Right atrium auricular region (tissue), 2 donors: ENCODE data around the gene CLPX. TPM values are rescaled to one million over a fixed set of nuclear protein-coding genes. Genes with fewer than 3 reads are reported as not detected.

Experiments used
- DNase-seq: peaks from one replicate; pipeline ENCODE4 v3.0.0-alpha.2; 2019; ENCODE audit warnings: low spot score
- H3K27ac ChIP-seq, 2 donors: fragments of 200-600 bp; sonication (generic); 1 replicate in 1 of 2; 2 replicates in 1 of 2; pipeline ENCODE4 v1.5.1; 2016 to 2019
- H3K27me3 ChIP-seq, 2 donors: fragments of 200-600 bp; sonication (generic); one replicate each; pipeline versions ENCODE4 v1.5.1 to v1.6.0; 2017 to 2019
- H3K36me3 ChIP-seq: fragments of 200-600 bp; sonication (generic); one replicate; pipeline ENCODE4 v1.5.1; 2016
- H3K4me1 ChIP-seq, 2 donors: fragments of 200-600 bp; sonication (generic); one replicate each; pipeline versions ENCODE4 v1.5.1 to v1.6.0; 2017 to 2019
- H3K4me3 ChIP-seq, 2 donors: fragments of 200-600 bp; sonication (generic); 1 replicate in 1 of 2; 2 replicates in 1 of 2; pipeline ENCODE4 v1.5.1; 2017 to 2019; ENCODE audit warnings: mild to moderate bottlenecking in 1 of 2, moderate library complexity in 1 of 2
- H3K9me3 ChIP-seq, 2 donors: fragments of 200-600 bp; sonication (generic); one replicate each; pipeline ENCODE4 v1.5.1; 2019
- CTCF ChIP-seq, 2 donors: fragments of 200-600 bp; sonication (generic); IDR thresholded peaks; one replicate each; pipeline ENCODE4 v1.5.1; 2019; ENCODE audit warnings: antibody characterized with exemption in 2 of 2
- total RNA-seq, 2 donors: library from RNA; depleted of rRNA; stranded (reverse); fragments of >200 nt; gene quantifications; one replicate each; pipeline ENCODE4 v1.1.0, GENCODE V29; 2016

Gene CLPX
- total RNA-seq, 2 donors from 2014 or later: 28.8 to 39.5 TPM

- DNase-seq: no peak
Observed at GRCh38 chr15:65204931-65205660, 20.0 kb upstream of the CLPX start.

GRCh38 chr15:65204236-65204930 lies 19.2 kb upstream of the CLPX start:
- H3K27me3 ChIP-seq: no peaks in the 10 kb centered on the region
- H3K9me3 ChIP-seq: no peaks in the 10 kb centered on the region
- no peaks in the 10 kb centered on the region for H3K36me3 ChIP-seq
- no peak overlapping the region for H3K27ac ChIP-seq
- H3K4me1 ChIP-seq: no peaks in the 10 kb centered on the region
- no peak for DNase-seq
- H3K4me3 ChIP-seq: no peak overlapping the region
- no peak for TF ChIP-seq CTCF (IDR thresholded peaks at IDR 0.05)

More at GRCh38 chr15:65204931-65205660, 20.0 kb upstream of the CLPX start:
- H3K4me3 ChIP-seq: no peak overlapping the region
- H3K9me3 ChIP-seq: no peaks in the 10 kb centered on the region
- H3K27me3 ChIP-seq: no peaks in the 10 kb centered on the region
- H3K36me3 ChIP-seq: no peaks in the 10 kb centered on the region
- TF ChIP-seq CTCF (IDR thresholded peaks at IDR 0.05): no peak
- no peaks in the 10 kb centered on the region for H3K4me1 ChIP-seq
- no peak overlapping the region for H3K27ac ChIP-seq

GRCh38 chr15:65201918-65202317 lies 16.8 kb upstream of the CLPX start:
- no peaks in the 10 kb centered on the region for H3K4me1 ChIP-seq
- H3K27ac ChIP-seq: no peak overlapping the region
- no peaks in the 10 kb centered on the region for H3K36me3 ChIP-seq
- no peaks in the 10 kb centered on the region for H3K27me3 ChIP-seq
- no peak for DNase-seq
- no peak overlapping the region for H3K4me3 ChIP-seq
- no peaks in the 10 kb centered on the region for H3K9me3 ChIP-seq
- no peak for TF ChIP-seq CTCF (IDR thresholded peaks at IDR 0.05)

DNA sequence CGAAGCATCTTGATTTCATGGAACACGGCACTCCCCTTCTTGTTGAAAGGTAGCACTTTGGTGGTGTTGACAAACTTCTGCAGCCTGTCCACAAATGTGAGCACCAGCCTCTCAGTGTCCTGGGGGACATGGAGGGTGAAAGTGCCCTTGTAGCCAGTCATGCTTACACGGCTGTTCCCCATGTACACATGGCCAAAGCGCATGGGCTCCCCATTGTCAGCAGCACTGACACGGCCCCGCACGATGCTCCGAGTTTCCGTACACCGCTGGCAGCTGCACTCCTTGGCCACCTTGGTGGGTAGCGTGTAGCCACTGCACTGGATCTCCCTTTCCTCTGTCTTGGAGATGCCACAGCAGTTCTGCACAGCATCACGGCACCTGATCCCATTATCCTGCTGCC lies 13.4 kb upstream of the CLPX start:
- Histone ChIP-seq H3K4me1 (no peaks in the 10 kb centered on the region), H3K4me3 (no peak overlapping the region), H3K36me3 (no peaks in the 10 kb centered on the region), H3K27me3 (no peaks in the 10 kb centered on the region), H3K27ac (no peak overlapping the region), H3K9me3 (no peaks in the 10 kb centered on the region)
- no peak for DNase-seq
- TF ChIP-seq CTCF (IDR thresholded peaks at IDR 0.05): no peak

DNA sequence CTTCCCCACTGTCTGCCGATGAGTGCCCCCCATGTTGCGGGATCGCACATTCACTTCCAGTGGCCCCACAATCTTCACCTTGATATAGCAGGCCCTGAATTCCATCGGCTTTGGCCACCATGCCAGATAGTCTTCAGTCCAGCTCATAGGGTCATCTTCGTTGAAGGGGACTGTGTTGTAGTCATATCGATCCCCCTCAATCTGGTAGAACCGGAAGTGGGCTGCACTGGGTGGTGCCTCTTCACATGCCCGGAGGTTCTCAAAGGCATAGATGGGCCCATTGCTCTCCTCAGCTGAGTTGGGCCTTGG lies 12.1 kb upstream of the CLPX start:
- DNase-seq: no peak
- Histone ChIP-seq H3K27ac (no peak overlapping the region), H3K36me3 (no peaks in the 10 kb centered on the region), H3K9me3 (no peaks in the 10 kb centered on the region), H3K4me1 (no peaks in the 10 kb centered on the region), H3K27me3 (no peaks in the 10 kb centered on the region), H3K4me3 (no peak overlapping the region)
- TF ChIP-seq CTCF (IDR thresholded peaks at IDR 0.05): no peak
